ENCODE data around the gene BSDC1. TPM values are rescaled to one million over a fixed set of nuclear protein-coding genes. Genes with fewer than 3 reads are reported as not detected.
A peak's percentile ranks its signal among the peaks of the same experiment; 100 is the strongest.
"Not testable (repeated sequence)": the region's sequence is repeated elsewhere in the genome, so short reads cannot be mapped to it uniquely, and the experiment has no call there.

Gene BSDC1
- polyA plus RNA-seq, result 57.2 TPM
- long read RNA-seq, donor 1, partial matches to known transcripts, result 0 of 4 reads
- long read RNA-seq, donor 1, other reads (novel, unspliced or antisense), result 0 of 4 reads
- long read RNA-seq, donor 2, transcript BSDC1-206 (11 exons, 2,846 nt), result major isoform, 7 of 9 reads
- long read RNA-seq, donor 2, partial matches to known transcripts, result 0 of 9 reads
- long read RNA-seq, donor 2, other reads (novel, unspliced or antisense), result 0 of 9 reads
- long read RNA-seq, donor 3, result 0 reads
- long read RNA-seq, donor 4, result 0 reads
- long read RNA-seq, donor 5, transcript BSDC1-206 (11 exons, 2,846 nt), result major isoform, 6 of 7 reads
- long read RNA-seq, donor 5, partial matches to known transcripts, result 0 of 7 reads
- long read RNA-seq, donor 5, other reads (novel, unspliced or antisense), result 0 of 7 reads
- long read RNA-seq, donor 6, partial matches to known transcripts, result 13 of 16 reads
- long read RNA-seq, donor 6, other reads (novel, unspliced or antisense), result 0 of 16 reads
- long read RNA-seq, donor 7, partial matches to known transcripts, result 5 of 9 reads
- long read RNA-seq, donor 7, other reads (novel, unspliced or antisense), result 0 of 9 reads
- long read RNA-seq, donor 8, partial matches to known transcripts, result 0 of 5 reads
- long read RNA-seq, donor 8, other reads (novel, unspliced or antisense), result 0 of 5 reads
- long read RNA-seq, donor 9, partial matches to known transcripts, result 6 of 7 reads
- long read RNA-seq, donor 9, other reads (novel, unspliced or antisense), result 0 of 7 reads
- long read RNA-seq, donor 10, partial matches to known transcripts, result 0 of 3 reads
- long read RNA-seq, donor 10, other reads (novel, unspliced or antisense), result 0 of 3 reads
- long read RNA-seq, donor 11, partial matches to known transcripts, result 0 of 3 reads
- long read RNA-seq, donor 11, other reads (novel, unspliced or antisense), result 0 of 3 reads

GRCh38 chr1:32394141-32394889, at the start of gene BSDC1:
Gene BSDC1, minus strand, starts transcription at chr1:32394441. Its CDS starts 27 bp downstream, at chr1:32394414.
- H3K27ac ChIP-seq (ENCODE audit: low read length), result peak within 1 kb of the TSS; percentile 94
- DNase-seq, result peak; percentile 99
- H3K9me3 ChIP-seq (ENCODE audit: control insufficient read depth, low read depth, low read length), result no peaks in the 10 kb centered on the region
- WGBS (ENCODE audit: insufficient coverage, low lambda C conversion rate), result no CpG with 5 or more reads among the region's 48 CpGs
- H3K36me3 ChIP-seq (ENCODE audit: control insufficient read depth, insufficient read depth, low read length), result peaks cover 32% of the 10 kb centered on the region
- peak within 1 kb of the TSS; percentile 96 for H3K4me3 ChIP-seq (ENCODE audit: low read length)
- no peaks in the 10 kb centered on the region for H3K27me3 ChIP-seq (ENCODE audit: control insufficient read depth, insufficient read depth, low read length)
- peaks cover 17% of the 10 kb centered on the region for H3K4me1 ChIP-seq (ENCODE audit: control insufficient read depth, insufficient read depth, low read length)

GRCh38 chr1:32441467-32441866, 47.2 kb upstream of the BSDC1 start:
- WGBS (ENCODE audit: insufficient coverage, low lambda C conversion rate), result no CpG with 5 or more reads among the region's 10 CpGs
- not testable (repeated sequence) for H3K4me3 ChIP-seq (ENCODE audit: low read length); H3K27ac ChIP-seq (ENCODE audit: low read length)

GRCh38 chr1:32438777-32439176, 44.5 kb upstream of the BSDC1 start:
- not testable (repeated sequence) for H3K4me3 ChIP-seq (ENCODE audit: low read length); DNase-seq; H3K27me3 ChIP-seq (ENCODE audit: control insufficient read depth, insufficient read depth, low read length); H3K9me3 ChIP-seq (ENCODE audit: control insufficient read depth, low read depth, low read length); H3K4me1 ChIP-seq (ENCODE audit: control insufficient read depth, insufficient read depth, low read length); H3K36me3 ChIP-seq (ENCODE audit: control insufficient read depth, insufficient read depth, low read length); H3K27ac ChIP-seq (ENCODE audit: low read length)
- WGBS (ENCODE audit: insufficient coverage, low lambda C conversion rate), result no CpG with 5 or more reads among the region's 4 CpGs

More at GRCh38 chr1:32441467-32441866, 47.2 kb upstream of the BSDC1 start:
- H3K4me1 ChIP-seq (ENCODE audit: control insufficient read depth, insufficient read depth, low read length); H3K27me3 ChIP-seq (ENCODE audit: control insufficient read depth, insufficient read depth, low read length); H3K9me3 ChIP-seq (ENCODE audit: control insufficient read depth, low read depth, low read length); DNase-seq; H3K36me3 ChIP-seq (ENCODE audit: control insufficient read depth, insufficient read depth, low read length): not testable (repeated sequence)

GRCh38 chr1:32438136-32438535, 43.9 kb upstream of the BSDC1 start:
- Histone ChIP-seq H3K9me3 (ENCODE audit: control insufficient read depth, low read depth, low read length) (no peaks in the 10 kb centered on the region), H3K4me1 (ENCODE audit: control insufficient read depth, insufficient read depth, low read length) (no peaks in the 10 kb centered on the region), H3K27me3 (ENCODE audit: control insufficient read depth, insufficient read depth, low read length) (peaks cover 3% of the 10 kb centered on the region), H3K36me3 (ENCODE audit: control insufficient read depth, insufficient read depth, low read length) (no peaks in the 10 kb centered on the region), H3K4me3 (ENCODE audit: low read length) (no peak overlapping the region), H3K27ac (ENCODE audit: low read length) (no peak overlapping the region)
- WGBS (ENCODE audit: insufficient coverage, low lambda C conversion rate), result no CpG with 5 or more reads among the region's 1 CpG
- DNase-seq, result no peak

- WGBS (ENCODE audit: insufficient coverage, low lambda C conversion rate), result 72% methylated on average over 2 of the region's 4 CpGs
- no peak for DNase-seq
- no peak overlapping the region for H3K4me3 ChIP-seq (ENCODE audit: low read length)
- H3K27me3 ChIP-seq (ENCODE audit: control insufficient read depth, insufficient read depth, low read length), result peaks cover 21% of the 10 kb centered on the region
- no peaks in the 10 kb centered on the region for H3K4me1 ChIP-seq (ENCODE audit: control insufficient read depth, insufficient read depth, low read length)
- no peaks in the 10 kb centered on the region for H3K9me3 ChIP-seq (ENCODE audit: control insufficient read depth, low read depth, low read length)
- no peak overlapping the region for H3K27ac ChIP-seq (ENCODE audit: low read length)
- no peaks in the 10 kb centered on the region for H3K36me3 ChIP-seq (ENCODE audit: control insufficient read depth, insufficient read depth, low read length)
Measured at GRCh38 chr1:32431736-32432400, 37.6 kb upstream of the BSDC1 start.

- no peak overlapping the region for H3K27ac ChIP-seq (ENCODE audit: low read length)
- no peaks in the 10 kb centered on the region for H3K9me3 ChIP-seq (ENCODE audit: control insufficient read depth, low read depth, low read length)
- no peak overlapping the region for H3K4me3 ChIP-seq (ENCODE audit: low read length)
- H3K36me3 ChIP-seq (ENCODE audit: control insufficient read depth, insufficient read depth, low read length), result no peaks in the 10 kb centered on the region
- WGBS (ENCODE audit: insufficient coverage, low lambda C conversion rate), result no CpG with 5 or more reads among the region's 17 CpGs
- H3K27me3 ChIP-seq (ENCODE audit: control insufficient read depth, insufficient read depth, low read length), result peaks cover 54% of the 10 kb centered on the region
- H3K4me1 ChIP-seq (ENCODE audit: control insufficient read depth, insufficient read depth, low read length), result no peaks in the 10 kb centered on the region
- no peak for DNase-seq
Measured at GRCh38 chr1:32427264-32427963, 33.2 kb upstream of the BSDC1 start.

- peaks cover 56% of the 10 kb centered on the region for H3K27me3 ChIP-seq (ENCODE audit: control insufficient read depth, insufficient read depth, low read length)
- WGBS (ENCODE audit: insufficient coverage, low lambda C conversion rate), result no CpG with 5 or more reads among the region's 36 CpGs
- H3K36me3 ChIP-seq (ENCODE audit: control insufficient read depth, insufficient read depth, low read length), result no peaks in the 10 kb centered on the region
- H3K4me1 ChIP-seq (ENCODE audit: control insufficient read depth, insufficient read depth, low read length), result no peaks in the 10 kb centered on the region
- no peak overlapping the region for H3K27ac ChIP-seq (ENCODE audit: low read length)
- peak overlapping the region; percentile 18 for H3K4me3 ChIP-seq (ENCODE audit: low read length)
- H3K9me3 ChIP-seq (ENCODE audit: control insufficient read depth, low read depth, low read length), result no peaks in the 10 kb centered on the region
- peak; percentile 17 to 23 for DNase-seq
Measured at GRCh38 chr1:32426489-32427255, 32.4 kb upstream of the BSDC1 start.

GRCh38 chr1:32421775-32422174, 27.5 kb upstream of the BSDC1 start:
- no peaks in the 10 kb centered on the region for H3K9me3 ChIP-seq (ENCODE audit: control insufficient read depth, low read depth, low read length)
- no peaks in the 10 kb centered on the region for H3K4me1 ChIP-seq (ENCODE audit: control insufficient read depth, insufficient read depth, low read length)
- no CpG with 5 or more reads among the region's 1 CpG for WGBS (ENCODE audit: insufficient coverage, low lambda C conversion rate)
- H3K36me3 ChIP-seq (ENCODE audit: control insufficient read depth, insufficient read depth, low read length), result no peaks in the 10 kb centered on the region
- H3K27ac ChIP-seq (ENCODE audit: low read length), result no peak overlapping the region
- H3K27me3 ChIP-seq (ENCODE audit: control insufficient read depth, insufficient read depth, low read length), result peaks cover 35% of the 10 kb centered on the region
- no peak overlapping the region for H3K4me3 ChIP-seq (ENCODE audit: low read length)
- no peak for DNase-seq

Data from large intestine (tissue), 12 donors.